CD4-positive, alpha-beta T cell treated with Interleukin-6 at 100 ng/mL for 8 hours (primary cell): ENCODE data around the gene SLC1A7.

Experiments used
- DNase-seq: peaks from one replicate; pipeline ENCODE4 v3.0.0-alpha.2; 2020; ENCODE audit warnings: mixed read lengths, low spot score

The SLC1A7 gene

DNA sequence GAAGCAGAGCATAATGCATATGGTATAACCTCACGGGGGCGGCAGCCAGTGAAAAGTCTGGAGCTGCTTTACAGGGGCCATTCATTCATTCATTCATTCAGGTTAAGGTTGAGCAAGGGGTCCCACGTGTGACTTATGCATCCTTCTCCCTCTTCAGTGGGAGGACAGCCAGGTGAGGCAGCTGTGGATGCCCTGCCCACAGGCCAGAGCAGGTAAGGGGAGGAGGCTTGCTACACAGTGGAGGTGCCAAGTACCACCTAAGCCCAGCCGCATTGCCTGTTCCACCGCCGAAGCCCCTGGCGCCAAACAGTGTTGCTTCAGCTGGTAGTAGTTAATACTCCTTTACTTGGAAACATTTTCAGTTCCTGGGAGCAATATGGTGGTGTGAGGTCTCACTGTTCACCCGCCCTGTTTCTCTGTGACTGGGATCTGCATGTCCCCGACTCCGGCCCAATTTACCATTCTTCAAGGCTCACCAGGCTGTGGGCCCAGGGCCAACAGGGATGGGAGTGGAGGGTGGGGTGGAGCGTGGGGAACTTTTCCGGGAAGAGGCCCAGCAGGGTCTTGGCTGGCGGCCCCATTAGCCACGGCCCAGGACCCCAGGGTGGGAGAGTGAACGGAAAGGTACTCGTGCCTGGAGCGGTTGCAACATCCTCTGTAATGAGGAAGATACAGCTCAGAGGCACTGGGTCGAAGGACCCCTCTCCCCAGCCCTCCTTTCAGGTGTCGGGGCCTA lies 81.1 kb downstream of the SLC1A7 start:
- DNase-seq = no peak

DNA sequence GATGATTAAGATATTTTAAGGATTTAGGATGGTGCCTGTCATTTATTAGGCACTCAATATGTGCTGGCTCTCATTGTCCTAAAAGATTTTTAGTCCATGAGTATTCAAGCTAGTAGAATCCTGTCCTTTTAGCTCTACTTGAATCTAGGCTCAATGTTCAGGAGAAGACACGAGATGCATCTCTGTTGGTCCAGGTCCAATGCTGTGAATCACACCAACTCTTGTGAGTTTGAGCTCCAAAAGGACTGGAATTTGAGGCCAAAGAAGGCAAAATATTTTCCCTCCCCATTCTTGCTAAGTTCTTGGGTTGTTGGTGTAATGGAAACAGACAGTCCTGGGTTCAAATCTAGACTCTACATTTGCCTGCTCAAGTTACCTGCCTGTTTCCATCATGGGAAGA lies 81.9 kb downstream of the SLC1A7 start:
- no peak for DNase-seq

DNA sequence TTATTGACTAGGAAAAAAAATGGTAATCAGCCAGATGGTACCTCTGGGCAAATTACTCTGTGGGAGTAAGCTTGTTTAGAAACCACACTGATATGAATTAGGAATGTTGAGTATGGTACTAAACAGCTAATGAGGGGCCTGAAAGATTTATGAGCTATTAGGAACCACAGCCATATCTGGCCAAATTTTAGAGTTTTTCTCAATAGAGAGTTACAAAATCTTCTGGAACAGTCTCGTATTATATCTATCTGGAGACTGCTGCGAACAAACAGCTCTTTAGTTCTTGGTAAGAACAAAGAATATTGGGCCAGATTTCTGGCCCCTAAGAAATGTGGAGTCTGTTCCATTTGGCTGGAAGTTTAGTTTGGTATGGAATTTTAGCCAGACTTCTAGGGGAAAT lies 85.3 kb downstream of the SLC1A7 start:
- no peak for DNase-seq

DNA sequence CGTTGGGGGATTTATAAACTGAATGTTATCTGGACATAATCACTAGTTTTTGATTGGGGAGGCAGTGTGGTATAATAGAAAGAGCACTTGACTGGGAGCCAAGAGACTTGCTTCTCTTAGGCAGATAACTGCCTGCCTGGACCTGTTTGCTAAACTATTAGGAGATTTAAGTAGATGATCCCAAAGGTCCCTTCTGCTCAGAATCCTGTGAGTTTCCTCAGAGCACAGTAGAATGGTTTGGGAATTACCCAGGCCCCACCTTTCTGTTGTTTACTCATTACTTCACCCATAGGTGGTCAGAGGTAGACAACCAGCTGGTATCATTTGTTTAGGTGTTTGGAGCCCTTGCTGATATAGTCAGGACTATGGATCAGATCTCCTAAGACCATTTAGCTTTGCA lies 90.8 kb downstream of the SLC1A7 start:
- DNase-seq = no peak

DNA sequence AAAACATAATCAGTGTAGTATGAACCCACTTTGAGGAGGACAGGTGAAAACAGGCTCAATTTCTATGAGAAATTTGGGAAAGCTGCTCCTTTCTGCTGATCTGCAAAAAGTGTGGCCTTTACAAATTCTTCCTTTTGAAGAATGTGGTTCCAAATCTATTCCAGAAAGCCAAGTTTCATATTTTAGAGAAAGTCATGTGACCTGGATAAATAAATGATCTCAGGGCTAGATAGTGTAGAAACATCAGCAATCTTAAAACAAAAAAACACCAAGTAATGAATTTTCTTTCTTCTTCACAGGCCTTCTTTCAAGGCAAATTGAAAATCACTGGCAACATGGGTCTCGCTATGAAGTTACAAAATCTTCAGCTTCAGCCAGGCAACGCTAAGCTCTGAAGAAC lies 92.1 kb downstream of the SLC1A7 start:
- no peak for DNase-seq

DNA sequence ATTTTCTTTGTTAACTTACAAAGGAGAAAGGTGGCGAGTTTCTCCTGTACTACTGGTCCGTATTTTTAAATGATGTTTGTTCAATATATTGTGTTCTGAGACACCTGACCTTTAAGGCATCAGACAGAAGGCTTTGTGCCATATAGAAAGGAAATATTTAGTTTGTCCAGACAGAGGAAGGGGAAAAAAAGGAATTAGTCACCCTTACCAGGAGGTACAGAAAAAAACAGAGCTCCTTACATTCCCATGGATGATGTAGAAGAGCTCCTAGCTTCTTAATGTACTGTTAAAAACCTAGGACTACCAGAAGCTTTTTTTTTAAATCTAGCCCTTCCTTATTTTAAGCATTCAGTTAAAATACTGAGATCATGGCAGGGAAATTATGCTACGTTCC lies 92.9 kb downstream of the SLC1A7 start:
- no peak for DNase-seq

DNA sequence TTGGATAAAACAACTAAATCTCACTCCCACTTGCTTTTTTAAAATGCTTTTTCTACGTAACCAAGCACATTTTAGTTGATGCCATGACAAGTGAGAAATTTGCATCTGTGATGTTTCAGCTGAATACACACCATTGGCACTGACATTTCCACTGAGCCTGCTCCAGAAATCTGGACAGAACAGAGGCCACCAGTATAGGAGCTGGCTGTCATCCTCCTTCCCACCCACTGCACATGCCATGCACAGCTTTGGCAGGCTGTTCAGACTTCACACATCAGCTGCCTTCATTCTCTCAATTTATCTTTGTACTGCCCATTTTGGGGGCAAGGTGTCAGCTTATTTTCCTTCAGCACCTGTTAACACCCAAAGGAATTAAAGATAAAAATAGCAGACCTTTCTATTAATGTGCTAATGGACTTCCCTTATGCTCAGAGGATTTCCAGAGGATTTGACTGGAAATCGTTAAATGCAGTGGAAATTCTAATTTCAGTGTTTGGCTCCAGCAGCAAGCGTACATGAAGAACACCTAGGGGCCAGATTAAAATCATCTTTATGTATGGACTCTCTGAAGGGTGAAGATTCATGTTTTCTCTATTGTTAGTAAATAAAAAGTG lies 93.4 kb downstream of the SLC1A7 start:
- no peak for DNase-seq

DNA sequence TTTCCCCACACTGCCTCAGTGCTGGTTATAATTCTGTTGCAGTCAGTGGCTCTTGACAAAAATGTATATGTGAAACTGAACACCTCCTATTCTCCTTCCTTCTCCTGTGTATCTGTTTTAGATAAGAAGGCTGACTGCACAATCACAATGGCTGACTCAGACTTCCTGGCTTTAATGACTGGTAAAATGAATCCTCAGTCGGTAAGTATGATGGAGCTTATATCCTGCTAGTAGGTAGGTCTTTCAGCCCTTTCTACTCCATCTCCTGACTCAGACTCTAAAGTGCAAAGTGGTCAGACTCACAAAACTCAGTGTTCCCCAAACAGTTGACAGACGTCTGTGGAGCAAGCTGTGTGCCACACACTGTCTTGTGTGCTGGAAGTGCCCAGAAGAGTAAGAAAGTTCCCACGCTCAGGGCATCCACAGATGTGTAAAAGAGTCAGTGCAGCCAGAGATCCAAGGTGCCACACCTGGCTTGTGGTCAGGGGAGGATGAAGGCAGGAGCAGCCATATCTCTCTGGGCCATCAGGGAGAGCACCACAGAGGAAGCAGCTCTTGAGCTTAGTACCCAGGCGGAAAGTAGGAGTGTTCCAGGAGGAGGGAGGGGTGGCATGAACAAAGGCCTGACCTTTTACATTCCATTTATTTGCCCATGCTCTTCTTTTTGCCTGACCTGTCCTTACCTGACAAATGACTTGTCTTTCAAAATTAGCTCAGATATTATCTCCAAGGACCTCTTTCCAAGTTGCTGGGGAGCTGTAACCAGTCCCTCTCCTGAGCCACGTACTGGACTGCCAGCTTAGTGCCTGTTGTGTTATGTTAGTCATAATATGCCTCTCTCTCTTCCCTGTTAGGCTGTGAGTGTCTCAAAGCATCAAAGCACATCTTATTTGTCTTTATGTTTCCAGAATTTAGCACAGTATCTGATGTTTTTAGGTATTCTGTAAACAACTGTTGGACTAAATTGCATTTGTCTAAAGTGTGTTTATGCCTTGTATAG lies 94.4 kb downstream of the SLC1A7 start:
- no peak for DNase-seq

DNA sequence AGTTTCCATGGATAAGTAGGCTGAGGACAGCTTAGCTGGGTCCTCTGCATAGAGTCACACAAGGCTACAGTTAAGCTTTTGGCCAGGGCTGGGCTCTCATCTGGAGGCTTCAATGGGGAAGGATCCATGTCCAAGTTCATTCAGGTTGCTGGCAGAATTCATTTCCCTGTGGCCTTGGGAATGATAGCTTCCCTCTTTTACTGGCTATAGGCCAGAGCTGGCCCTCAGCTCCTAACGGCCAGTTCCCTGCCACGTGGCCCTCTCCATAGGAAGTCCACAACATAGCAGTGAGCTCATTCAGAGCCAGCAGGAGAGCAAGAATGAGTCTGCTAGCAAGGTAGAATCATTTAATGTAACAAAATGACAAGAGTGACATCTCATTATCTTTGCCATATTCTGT lies 95.5 kb downstream of the SLC1A7 start:
- no peak for DNase-seq

DNA sequence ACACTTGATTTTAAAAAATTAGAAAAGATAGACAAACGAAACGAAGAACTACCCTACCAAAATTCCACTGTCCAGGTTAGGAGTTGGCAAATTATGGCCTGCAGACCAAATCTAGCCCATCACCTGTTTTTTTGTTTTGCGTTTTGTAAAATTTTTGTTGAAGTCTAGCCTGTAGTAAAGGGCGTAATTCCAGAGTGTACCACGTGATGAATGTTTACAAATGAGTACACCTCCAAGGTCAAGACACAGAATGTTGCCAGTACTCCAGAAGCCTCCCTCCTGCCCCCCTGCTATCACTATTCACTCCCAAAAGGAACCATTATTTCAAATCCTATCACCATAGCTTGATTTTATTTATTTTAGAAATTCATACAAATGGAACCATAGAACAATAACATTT lies 97.5 kb downstream of the SLC1A7 start:
- no peak for DNase-seq

DNA sequence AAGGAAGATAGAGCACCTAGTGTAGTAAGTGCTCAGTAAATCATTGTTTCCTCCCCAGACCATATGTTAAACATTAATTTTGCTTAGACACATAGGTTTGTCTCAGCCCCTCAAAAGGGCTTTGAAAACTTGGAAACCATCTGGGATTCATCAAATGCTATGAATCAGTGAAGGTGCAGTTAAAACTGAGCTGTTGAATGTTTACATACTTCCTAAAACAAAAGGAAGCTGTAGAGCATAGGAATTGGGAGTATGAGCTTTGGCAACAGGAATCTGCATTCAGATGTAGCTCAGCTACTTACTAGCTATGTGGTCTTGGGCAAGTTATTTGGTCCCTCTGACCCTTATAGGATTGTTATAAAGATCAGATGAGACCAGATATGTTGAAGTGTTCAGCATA lies 99.2 kb downstream of the SLC1A7 start:
- DNase-seq = no peak

DNA sequence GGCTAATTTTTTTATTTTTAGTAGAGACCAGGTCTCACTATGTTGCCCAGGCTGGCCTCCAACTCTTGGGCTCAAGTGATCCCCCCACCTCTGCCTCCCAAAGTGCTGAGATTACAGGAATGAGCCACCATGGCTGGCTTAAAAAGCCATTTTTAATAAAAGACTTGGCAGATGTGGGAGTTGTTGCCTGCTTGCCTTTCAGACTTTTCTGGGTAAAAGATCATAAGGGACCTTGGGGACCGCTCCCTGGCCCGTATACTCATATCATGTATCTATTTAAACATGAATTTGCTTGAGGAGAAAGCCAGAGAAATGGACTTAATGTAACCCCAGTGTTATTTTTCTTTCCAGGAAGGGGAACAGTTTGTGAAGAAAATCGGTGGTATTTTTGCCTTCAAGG lies 103.9 kb downstream of the SLC1A7 start:
- DNase-seq = no peak
